HuH-7 (cell line): ENCODE measurements around the gene CARD19.
A peak's percentile ranks its signal among the peaks of the same experiment; 100 is the strongest.
"Not testable (repeated sequence)": the region's sequence is repeated elsewhere in the genome, so short reads cannot be mapped to it uniquely, and the experiment has no call there.

Experiments used
- DNase-seq: peaks from one replicate; pipeline ENCODE4 v3.0.0; 2011; ENCODE audit warnings: low spot score

CARD19 gene

DNA sequence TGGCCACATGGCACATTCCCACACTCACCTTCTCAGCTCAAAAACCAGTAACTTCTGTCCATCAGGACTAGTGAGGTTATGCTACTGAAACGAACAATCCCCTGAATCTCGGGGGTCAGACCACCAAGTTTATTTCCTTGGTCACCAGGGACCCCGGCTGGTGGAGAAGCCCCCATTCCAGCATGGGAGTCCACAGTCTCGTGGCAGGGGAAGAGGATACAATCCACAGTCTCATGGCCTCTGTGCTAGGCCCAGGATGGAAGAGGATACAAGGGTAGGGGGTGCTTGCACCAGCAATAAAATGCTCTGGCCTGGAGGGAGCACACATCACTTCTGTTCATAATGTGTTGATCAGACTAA is 7.4 kb upstream of the CARD19 start:
- no peak for DNase-seq

DNA sequence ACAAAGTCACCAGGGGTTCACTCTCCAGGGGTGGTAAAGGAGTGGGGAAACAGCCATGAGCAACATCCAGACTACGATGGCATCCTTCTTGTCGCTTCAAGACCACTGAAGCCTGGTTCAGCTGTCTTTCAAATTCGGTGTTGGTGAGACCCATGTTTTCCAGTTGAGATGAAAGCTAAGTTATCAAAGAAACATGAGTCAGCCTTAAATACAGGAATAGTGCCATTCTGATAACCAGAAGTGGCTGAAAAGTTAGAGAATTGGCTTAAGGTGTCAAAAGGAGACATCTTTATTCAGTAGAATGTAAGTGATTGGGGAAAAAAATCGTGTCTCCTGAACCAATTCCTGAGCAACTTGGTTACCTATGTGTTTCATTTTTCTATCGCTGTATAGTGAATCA is 7.0 kb upstream of the CARD19 start:
- no peak for DNase-seq

DNA sequence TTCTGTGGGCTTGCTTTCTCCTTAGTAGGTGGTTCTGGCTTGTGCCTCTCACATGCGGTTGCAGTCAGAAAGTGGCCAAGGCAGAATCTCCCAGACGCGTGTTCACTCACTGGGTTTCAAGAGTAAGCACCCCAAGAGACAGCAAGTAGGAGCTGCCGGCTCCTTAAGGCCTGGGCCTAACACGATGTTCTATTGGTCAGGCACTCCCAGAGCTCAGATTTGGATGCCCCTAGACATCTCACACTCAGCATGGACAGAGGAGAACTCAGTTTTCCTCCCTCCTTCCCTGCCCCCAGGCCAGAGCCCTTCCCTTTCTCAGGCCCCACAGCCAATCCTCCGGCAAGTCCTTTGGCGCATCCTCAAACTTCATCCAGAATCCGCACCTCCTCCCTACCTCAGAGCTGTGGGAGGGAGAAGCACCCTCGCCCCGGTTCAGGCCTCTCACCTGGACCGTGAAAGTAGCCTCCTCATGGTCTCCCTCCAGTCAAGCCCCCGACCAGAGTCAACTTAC is 6.5 kb upstream of the CARD19 start:
- no peak for DNase-seq

DNA sequence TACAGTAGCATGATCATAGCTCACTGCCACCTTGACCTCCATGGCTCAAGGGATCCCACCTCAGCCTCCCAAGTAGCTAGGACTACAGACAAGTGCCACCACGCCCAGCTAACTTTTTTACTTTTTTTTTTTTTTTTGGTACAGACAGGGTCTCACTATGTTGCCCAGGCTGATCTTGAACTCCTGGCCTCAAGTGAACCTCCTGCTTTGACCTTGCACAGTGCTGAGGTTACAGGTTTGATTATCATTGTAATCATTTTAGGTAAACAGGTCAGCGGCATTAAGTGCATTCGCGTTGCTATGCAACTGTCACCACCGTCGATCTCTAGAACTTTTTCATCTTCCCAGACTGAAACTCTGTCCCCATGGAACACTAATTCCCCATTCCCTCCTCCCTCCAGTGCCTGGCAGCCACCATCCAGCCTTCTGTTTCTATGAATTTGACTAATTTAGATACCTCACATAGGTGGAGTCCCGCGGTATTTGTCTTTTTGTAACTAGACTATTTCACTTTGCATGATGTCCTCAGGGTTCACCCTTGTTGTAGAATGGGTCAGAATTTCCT is 5.8 kb upstream of the CARD19 start:
- no peak for DNase-seq

- no peak for DNase-seq
These were observed 5.0 kb upstream of the CARD19 start for GRCh38 chr9:93091056-93091452.

GRCh38 chr9:93091453-93092081 is 4.5 kb upstream of the CARD19 start:
- no peak for DNase-seq

DNA sequence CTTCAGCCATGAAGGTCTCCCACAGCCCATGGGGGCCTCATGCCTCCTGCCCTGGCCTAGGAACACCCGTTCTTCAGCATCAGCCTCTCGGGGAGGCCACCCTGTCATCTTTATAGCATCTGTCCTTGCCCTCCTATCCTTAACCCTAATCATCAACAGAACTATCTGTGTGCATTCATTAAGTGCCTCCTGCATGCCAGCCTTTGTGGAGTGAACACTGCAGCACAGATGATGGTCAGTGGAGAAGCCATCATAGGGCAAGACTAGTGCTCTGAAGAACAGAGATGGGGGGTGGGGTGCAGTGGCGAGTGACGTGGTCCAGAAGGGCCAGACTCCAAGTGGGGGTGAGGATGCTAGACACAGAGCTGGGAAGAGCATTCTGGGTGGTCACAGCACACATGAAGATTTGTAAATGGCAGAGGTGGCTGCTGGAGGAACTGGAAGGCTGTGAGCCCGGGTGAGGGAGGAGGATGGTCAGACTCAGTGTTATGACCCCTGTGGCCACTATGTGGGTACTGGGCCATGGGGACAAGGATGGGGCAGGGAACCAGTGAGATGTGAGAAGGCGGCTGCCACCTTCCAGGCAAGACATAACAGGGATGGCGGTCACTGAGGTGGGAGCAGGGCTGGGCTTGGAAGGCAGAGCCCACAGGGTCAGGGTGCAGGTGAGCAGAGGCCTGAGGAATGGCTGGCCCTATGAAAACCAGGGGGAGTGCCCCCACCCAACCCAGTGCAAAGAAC is 3.6 kb upstream of the CARD19 start:
- no peak for DNase-seq

DNA sequence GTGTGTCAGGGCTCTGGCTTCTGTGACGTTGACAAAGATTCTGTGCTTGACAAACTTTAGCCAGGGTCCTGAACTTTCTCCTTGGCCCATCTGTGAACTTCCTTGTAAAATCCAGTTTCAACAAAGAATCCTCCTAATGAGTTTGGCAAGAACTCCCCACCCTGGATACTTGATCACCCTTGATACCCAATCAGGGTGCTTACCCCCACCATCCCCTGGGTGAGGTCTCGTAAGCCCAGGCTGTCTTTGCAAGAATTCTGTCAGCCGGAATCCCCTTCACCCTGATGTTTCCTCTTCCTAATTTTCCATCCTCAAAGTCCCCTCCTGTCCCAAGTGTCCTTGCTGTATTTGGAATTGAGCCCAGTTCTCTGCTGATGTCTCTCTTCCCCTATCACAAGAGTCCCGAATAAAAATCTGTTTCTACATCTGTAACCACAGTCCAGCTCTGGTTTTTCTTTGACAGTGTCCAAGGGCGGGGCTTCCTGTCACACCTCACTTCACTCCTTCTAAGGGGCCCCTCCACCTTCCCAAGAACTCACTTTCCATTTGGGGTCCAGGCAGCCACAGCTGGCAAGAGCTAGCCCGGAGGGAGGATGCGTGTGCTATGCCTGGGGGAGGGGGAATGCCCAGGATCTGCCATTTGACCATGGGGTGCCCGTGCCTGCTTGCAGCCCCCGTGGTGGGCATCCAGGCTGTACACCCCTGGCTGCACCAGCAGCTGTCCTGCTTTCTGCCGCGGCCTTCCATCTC is 2.7 kb upstream of the CARD19 start:
- DNase-seq = no peak

DNA sequence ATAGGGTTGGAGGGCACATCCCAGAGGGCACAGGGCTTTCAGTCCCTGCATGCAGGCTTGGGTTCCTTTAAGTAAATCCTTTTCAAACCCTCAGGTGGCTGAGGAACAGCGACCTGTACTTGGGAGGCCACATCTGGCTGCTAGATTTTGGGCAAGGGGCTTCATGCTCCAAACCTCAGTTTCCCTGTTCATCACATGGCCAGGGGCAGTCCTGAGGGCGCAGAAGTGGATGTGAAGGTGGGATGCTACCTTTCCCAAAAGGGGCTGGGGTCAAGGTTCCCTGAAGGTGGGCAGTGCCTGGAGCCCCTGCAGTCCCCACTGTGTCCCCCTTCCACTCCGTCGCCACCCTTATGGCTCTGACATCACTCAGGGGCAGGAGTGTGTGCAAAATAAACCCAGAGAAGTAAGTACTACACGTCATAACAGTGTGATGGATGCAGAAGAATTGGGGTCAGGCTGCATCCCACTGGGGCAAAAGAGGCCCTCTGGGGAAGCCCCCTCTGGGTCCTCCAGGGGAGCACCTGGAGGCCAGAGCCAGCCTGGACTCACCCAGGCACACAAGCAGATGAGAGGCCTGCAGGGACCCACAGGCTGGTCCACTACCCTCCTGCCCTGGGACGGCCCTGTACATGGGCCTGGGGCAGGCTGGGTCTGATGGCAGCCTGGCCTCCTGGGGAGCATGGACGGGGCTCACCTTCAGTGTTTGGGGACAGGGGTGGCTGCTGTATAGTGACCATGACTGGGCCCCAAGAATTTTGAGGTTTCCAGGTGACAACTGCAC is 1.9 kb upstream of the CARD19 start:
- DNase-seq = no peak

DNA sequence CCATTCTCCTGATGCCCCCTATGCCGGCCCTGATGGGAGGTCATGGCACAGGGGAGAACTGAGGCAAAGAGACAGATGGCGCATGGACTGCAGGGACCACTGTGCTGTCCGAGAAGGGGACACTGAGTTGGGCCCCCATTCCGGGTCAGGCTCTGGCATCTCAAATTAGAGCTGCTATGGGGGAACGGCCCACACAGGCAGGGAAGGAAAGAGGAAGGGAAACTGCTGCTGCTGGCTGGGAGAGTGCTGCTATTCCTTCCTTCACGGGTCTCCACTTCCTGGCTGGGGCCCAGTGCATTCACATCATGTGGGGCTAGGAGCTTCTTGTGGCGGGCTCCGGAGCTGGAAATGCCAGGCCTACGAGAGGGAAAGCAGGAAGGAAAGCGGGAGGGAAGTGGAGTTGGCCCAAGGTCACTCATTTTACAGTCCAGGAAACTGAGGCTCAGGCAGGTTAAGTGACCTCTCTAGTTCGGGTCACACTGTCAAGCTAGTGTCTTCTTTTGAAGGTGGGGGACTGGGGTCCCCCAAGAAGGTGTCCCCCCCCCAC is 1.3 kb upstream of the CARD19 start:
- DNase-seq = no peak

DNA sequence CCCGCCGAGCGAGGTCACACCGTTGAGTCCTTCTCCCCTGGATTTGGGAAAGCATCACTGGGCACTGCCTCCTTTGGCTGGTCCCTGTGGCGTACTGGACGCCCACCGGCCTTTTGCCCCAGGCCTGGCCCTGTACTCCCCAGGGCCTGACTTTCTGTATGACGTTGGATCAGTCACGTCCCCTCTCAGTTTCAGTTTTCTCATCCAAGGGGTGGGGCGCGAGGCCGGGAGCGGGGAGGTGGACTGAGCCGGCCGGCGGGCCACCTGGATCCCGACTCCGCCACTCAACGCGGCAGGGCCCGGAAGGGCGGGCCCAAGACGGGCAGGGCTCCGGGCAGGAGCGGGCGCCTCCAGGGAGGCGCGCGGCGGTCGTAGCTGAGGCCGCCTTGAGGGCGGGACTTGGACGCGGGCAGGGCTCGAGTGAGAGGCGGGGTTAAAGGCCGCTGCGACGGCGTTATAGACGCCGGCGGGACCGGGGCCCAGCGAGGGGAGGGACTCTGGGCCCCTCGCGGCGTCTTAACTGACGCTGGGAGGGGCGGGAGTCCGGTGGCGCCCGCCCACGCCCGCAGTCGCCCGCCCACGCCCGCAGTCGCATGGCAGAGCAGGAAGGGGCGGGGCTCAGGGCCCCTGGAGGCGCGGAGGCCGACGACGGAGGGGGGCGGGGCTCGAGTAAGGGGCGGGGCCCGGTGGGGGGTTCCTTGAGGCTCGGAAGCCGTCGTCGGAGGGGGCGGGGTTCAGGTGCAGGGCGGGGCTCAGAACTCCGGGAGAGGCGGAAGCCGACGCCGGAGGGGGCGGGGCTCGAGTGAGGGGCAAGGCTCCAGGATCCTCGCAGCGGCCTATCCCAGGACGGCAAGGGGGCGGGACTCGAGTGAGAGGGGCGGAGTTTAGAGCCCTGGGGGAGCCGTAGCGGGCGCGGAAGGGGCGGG is 549 bp upstream of the CARD19 start:
- peak; percentile 87 for DNase-seq

DNA sequence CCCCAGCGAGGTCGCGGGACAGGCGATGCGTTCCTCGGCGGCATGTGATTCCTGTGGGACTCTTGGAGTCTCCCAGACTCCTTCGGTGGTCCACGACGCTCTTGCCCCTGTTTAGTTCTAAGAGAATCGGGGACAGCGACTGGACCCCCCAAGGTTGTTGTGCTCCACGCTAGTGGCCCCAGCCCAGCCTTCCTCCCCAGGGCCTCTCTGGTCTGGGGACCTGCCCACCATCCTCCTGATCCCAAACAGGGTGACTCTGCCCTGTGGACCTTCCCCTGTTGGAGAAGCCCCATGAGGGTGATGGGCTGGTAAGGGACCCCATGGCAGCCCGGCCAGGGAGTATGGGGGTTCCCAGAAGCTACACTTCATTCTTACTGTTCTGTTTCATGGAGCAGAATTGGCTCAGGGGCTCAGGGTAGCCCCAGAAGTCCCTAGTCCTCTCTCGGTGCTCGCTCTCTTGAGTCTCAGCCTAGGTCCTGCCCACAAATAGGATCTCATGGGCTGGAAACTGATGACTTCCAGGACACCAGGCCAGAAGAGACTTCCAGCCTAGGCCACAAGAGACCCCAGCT is 880 bp downstream of the CARD19 start:
- DNase-seq = no peak

- DNase-seq = no peak
These were observed 1.6 kb downstream of the CARD19 start for GRCh38 chr9:93097511-93098201.

DNA sequence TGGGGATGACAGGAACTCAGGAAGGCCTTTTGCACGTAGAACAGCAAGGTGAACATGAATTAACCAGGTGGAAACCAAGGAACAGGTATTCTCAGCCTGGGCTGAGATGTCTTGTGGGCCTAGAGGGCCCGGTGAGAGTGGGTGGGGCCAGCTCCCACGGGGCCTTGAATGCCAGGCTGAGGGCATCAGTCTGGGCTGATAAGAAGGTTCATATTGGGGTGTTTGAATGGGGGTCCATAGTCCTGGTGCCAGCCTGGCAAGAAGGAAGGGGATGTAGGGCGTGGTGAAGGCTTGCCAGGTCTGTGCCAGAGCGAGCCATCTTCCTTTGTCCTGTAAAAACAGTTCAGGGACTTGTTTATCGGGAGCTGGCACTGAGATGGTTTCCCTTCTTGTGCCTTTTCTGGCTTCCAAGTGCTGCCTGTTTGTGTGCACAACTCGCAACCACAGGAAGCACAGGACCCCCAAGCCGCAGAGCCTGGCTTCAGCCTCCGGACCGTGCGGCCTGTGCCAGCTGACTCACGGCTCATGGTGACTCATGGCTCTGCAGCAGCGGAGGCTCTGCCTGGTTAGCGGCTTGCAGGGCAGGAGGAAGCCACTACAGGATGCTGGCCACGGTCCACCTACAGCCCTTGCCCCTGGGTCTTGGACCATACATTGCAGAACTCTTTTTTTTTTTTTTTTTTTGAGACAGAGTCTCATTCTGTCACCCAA is 2.4 kb downstream of the CARD19 start:
- DNase-seq = no peak

DNA sequence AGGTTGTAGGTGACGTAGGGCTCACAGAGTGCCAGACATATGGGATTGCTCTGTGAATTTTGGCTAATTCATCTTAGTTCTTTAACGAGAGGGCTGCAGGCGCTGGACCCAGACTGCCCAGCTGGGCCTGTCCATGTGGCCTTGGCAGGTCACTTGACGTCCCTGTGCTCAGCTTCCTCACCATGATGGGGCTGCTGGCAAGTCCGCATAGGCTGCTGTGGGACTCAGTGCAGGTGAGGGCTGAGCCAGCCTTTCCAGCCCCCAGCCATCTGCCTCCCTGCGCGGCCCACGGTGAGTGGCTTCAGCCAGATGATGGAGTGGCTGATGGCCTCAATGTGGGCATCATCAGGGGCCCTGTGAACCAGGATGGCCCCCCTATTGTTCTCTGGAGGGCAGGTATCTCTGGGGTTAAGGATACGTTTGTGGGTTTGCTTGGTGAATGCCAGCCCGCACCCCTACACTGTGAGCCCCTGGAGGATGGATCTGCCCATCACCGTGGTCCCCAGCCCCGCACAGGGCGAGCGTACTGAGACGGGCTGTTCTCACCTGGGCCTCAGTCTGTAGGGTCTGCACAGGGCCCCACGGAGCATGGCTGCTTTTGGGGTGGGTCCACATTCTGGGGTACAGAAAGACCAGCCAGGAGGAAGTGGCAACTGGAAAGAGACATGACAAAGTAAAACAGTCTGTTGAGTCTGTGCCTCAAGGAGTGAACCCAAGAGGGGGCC is 3.7 kb downstream of the CARD19 start:
- no peak for DNase-seq

DNA sequence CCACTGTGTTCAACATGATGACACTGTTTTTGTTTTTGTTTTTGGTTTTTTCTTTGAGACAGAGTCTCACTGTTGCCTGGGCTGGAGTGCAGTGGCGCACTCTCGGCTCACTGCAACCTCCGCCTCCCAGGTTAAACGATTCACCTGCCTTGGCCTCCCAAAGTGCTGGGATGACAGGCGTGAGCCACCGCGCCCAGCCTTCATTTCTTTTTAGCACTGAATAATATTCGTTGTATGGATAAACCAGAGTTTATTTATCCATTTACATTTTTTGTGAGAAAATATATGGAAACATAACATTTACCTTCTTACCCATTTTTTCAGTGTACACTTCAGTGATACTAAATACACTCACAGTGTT is 4.2 kb downstream of the CARD19 start:
- no peak for DNase-seq

DNA sequence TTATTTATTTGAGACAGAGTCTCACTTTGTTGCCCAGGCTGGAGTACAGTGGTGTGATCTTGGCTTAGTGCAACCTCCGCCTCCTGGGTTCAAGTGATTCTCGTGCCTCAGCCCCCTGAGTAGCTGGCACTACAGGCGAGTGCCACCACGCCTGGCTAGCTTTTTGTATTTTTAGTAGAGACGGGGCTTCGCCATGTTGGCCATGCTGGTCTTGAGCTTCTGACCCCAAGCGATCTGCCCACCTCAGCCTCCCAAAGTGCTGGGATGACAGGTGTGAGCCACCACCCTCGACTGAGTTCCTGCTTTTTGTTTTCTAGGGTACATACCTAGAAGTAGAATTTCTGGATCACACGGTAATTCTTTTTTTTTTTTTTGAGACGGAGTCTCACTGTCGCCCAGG is 5.1 kb downstream of the CARD19 start:
- DNase-seq = not testable (repeated sequence)

GRCh38 chr9:93105620-93106019 is 9.6 kb downstream of the CARD19 start:
- no peak for DNase-seq
